Hindlimb muscle (tissue), 1 donor: ENCODE measurements around the gene NXN. TPM values are rescaled to one million over a fixed set of nuclear protein-coding genes. Genes with fewer than 3 reads are reported as not detected.
"Not testable (repeated sequence)": the region's sequence is repeated elsewhere in the genome, so short reads cannot be mapped to it uniquely, and the experiment has no call there.

ENCODE experiments used
- DNase-seq: peaks from one replicate; pipeline ENCODE4 v3.0.0-alpha.2; 2013
- polyA plus RNA-seq: library from polyadenylated mRNA; unstranded; fragments of 120-200 nt; gene quantifications from one replicate; pipeline ENCODE4 v1.2.1, GENCODE V29; 2013; ENCODE audit not compliant: insufficient read length

NXN gene
- polyA plus RNA-seq, 1 donor = 63.7 TPM

GRCh38 chr17:753418-753817 lies 226.2 kb downstream of the NXN start:
- no peak for DNase-seq

- peak; percentile 76 for DNase-seq
Observed at GRCh38 chr17:752620-753219, 226.9 kb downstream of the NXN start.

GRCh38 chr17:752002-752619 lies 227.5 kb downstream of the NXN start, which contains the start of gene GEMIN4:
Gene GEMIN4, minus strand, starts transcription at chr17:752264. Its CDS starts 122 bp downstream, at chr17:752142.
- DNase-seq = peak; percentile 94

GRCh38 chr17:751269-752001 lies 228.1 kb downstream of the NXN start:
- peak; percentile 44 for DNase-seq

- no peak for DNase-seq
Observed at GRCh38 chr17:750431-751037, 229.0 kb downstream of the NXN start.

GRCh38 chr17:749359-749758 lies 230.2 kb downstream of the NXN start:
- not testable (repeated sequence) for DNase-seq

Other genes starting within 250 kb of the NXN start
- 13.9 TPM for gene TLCD3A, start 247.2 kb downstream of the NXN start, polyA plus RNA-seq
- gene GEMIN4, start 227.5 kb downstream of the NXN start, polyA plus RNA-seq = 15.4 TPM
- 57.9 TPM for gene GLOD4, start 197.5 kb downstream of the NXN start, polyA plus RNA-seq
- gene MRM3, start 197.4 kb downstream of the NXN start, polyA plus RNA-seq = 15.4 TPM
- 14.9 TPM for gene TIMM22, start 17.4 kb upstream of the NXN start, polyA plus RNA-seq
- gene ABR, start 200.2 kb upstream of the NXN start, polyA plus RNA-seq = 32.7 TPM